ENCODE data around the gene GPR15.

The GPR15 gene

GRCh38 chr3:98580401-98581386 lies 48.9 kb downstream of the GPR15 start:
- no peaks in the 10 kb centered on the region for H3K4me1 ChIP-seq (ENCODE audit: low read length)
- no peaks in the 10 kb centered on the region for H3K79me2 ChIP-seq (ENCODE audit: low read length)

GRCh38 chr3:98581474-98581873 lies 49.7 kb downstream of the GPR15 start:
- H3K27ac ChIP-seq (ENCODE audit: low read length): no peak overlapping the region
- no peak overlapping the region for H2AFZ ChIP-seq (ENCODE audit: low read depth, low read length)
- no peaks in the 10 kb centered on the region for H3K9me3 ChIP-seq (ENCODE audit: insufficient read depth, low read length)
- H3K36me3 ChIP-seq (replicated peaks; ENCODE audit: low read depth, low read length): peaks cover 10% of the 10 kb centered on the region
- H3K4me1 ChIP-seq (ENCODE audit: low read length): no peaks in the 10 kb centered on the region
- H3K27me3 ChIP-seq (ENCODE audit: low read depth, low read length): no peaks in the 10 kb centered on the region
- H3K79me2 ChIP-seq (ENCODE audit: low read length): no peaks in the 10 kb centered on the region
- H3K9ac ChIP-seq (ENCODE audit: low read length): no peak overlapping the region
- H3K4me3 ChIP-seq (ENCODE audit: low read length): no peak overlapping the region
- TF ChIP-seq EZH2phosphoT487 (IDR thresholded peaks at IDR 0.05; ENCODE audit: low read depth): no peak
- TF ChIP-seq, protein P1, sequence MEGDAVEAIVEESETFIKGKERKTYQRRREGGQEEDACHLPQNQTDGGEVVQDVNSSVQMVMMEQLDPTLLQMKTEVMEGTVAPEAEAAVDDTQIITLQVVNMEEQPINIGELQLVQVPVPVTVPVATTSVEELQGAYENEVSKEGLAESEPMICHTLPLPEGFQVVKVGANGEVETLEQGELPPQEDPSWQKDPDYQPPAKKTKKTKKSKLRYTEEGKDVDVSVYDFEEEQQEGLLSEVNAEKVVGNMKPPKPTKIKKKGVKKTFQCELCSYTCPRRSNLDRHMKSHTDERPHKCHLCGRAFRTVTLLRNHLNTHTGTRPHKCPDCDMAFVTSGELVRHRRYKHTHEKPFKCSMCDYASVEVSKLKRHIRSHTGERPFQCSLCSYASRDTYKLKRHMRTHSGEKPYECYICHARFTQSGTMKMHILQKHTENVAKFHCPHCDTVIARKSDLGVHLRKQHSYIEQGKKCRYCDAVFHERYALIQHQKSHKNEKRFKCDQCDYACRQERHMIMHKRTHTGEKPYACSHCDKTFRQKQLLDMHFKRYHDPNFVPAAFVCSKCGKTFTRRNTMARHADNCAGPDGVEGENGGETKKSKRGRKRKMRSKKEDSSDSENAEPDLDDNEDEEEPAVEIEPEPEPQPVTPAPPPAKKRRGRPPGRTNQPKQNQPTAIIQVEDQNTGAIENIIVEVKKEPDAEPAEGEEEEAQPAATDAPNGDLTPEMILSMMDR (IDR thresholded peaks at IDR 0.05; ENCODE audit: low read depth, low read length): no peak
- H3K4me2 ChIP-seq (ENCODE audit: low read length): no peak overlapping the region
- H4K20me1 ChIP-seq (ENCODE audit: insufficient read depth, low read length): no peaks in the 10 kb centered on the region

More at GRCh38 chr3:98580401-98581386, 48.9 kb downstream of the GPR15 start:
- Histone ChIP-seq H3K4me2 (ENCODE audit: low read length) (no peak overlapping the region), H4K20me1 (ENCODE audit: insufficient read depth, low read length) (no peaks in the 10 kb centered on the region), H3K4me3 (ENCODE audit: low read length) (no peak overlapping the region), H3K27me3 (ENCODE audit: low read depth, low read length) (no peaks in the 10 kb centered on the region), H3K9me3 (ENCODE audit: insufficient read depth, low read length) (no peaks in the 10 kb centered on the region), H2AFZ (ENCODE audit: low read depth, low read length) (no peak overlapping the region), H3K27ac (ENCODE audit: low read length) (no peak overlapping the region), H3K36me3 (replicated peaks; ENCODE audit: low read depth, low read length) (peaks cover 6% of the 10 kb centered on the region), H3K9ac (ENCODE audit: low read length) (no peak overlapping the region)
- TF ChIP-seq, protein P1 (IDR thresholded peaks at IDR 0.05; ENCODE audit: low read depth, low read length): no peak
- no peak for TF ChIP-seq EZH2phosphoT487 (IDR thresholded peaks at IDR 0.05; ENCODE audit: low read depth)

DNA sequence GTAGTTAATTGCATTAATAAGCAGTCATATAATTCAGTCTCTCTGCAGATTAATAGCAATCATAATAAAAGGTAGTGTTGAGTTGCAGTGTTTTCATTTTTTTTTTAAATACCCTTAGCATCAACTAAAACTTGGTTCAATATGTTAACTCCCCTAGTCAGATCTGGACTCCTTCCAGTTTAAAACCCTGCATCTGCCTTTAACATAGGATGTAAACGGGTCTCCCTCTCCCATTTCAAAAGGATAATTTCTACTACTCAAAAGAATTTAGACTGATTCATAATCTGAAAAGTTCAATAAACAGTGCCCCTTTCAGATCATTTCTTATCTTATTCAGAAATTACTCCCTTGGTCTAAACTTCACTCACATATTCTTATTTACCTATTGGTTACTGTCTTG lies 50.3 kb downstream of the GPR15 start:
- Histone ChIP-seq H3K4me1 (ENCODE audit: low read length) (peaks cover 2% of the 10 kb centered on the region), H3K36me3 (replicated peaks; ENCODE audit: low read depth, low read length) (peaks cover 13% of the 10 kb centered on the region), H3K79me2 (ENCODE audit: low read length) (no peaks in the 10 kb centered on the region)

GRCh38 chr3:98583766-98584165 lies 52.0 kb downstream of the GPR15 start:
- Histone ChIP-seq H3K9me3 (ENCODE audit: insufficient read depth, low read length) (no peaks in the 10 kb centered on the region), H3K9ac (ENCODE audit: low read length) (no peak overlapping the region), H4K20me1 (ENCODE audit: insufficient read depth, low read length) (peaks cover 8% of the 10 kb centered on the region; the same call in 1 of the 2 replicates), H3K4me1 (ENCODE audit: low read length) (peaks cover 13% of the 10 kb centered on the region), H3K36me3 (replicated peaks; ENCODE audit: low read depth, low read length) (peaks cover 15% of the 10 kb centered on the region), H3K79me2 (ENCODE audit: low read length) (no peaks in the 10 kb centered on the region), H3K4me3 (ENCODE audit: low read length) (no peak overlapping the region), H3K27ac (ENCODE audit: low read length) (no peak overlapping the region), H3K27me3 (ENCODE audit: low read depth, low read length) (no peaks in the 10 kb centered on the region), H3K4me2 (ENCODE audit: low read length) (no peak overlapping the region), H2AFZ (ENCODE audit: low read depth, low read length) (no peak overlapping the region)
- TF ChIP-seq, protein P1 (IDR thresholded peaks at IDR 0.05; ENCODE audit: low read depth, low read length): no peak
- TF ChIP-seq EZH2phosphoT487 (IDR thresholded peaks at IDR 0.05; ENCODE audit: low read depth): no peak

More for the DNA sequence above, 50.3 kb downstream of the GPR15 start:
- no peak overlapping the region for H3K27ac ChIP-seq (ENCODE audit: low read length)
- no peaks in the 10 kb centered on the region for H3K27me3 ChIP-seq (ENCODE audit: low read depth, low read length)
- H3K4me3 ChIP-seq (ENCODE audit: low read length): no peak overlapping the region
- TF ChIP-seq EZH2phosphoT487 (IDR thresholded peaks at IDR 0.05; ENCODE audit: low read depth): no peak
- no peak overlapping the region for H3K9ac ChIP-seq (ENCODE audit: low read length)
- H4K20me1 ChIP-seq (ENCODE audit: insufficient read depth, low read length): peaks cover 2% of the 10 kb centered on the region; the same call in 1 of the 2 replicates
- no peak overlapping the region for H2AFZ ChIP-seq (ENCODE audit: low read depth, low read length)
- H3K9me3 ChIP-seq (ENCODE audit: insufficient read depth, low read length): no peaks in the 10 kb centered on the region
- H3K4me2 ChIP-seq (ENCODE audit: low read length): no peak overlapping the region

All from OCI-LY3 (cell line).